ENCODE results near the gene ZNF500.

- TF ChIP-seq POLR2A (IDR thresholded peaks at IDR 0.05; ENCODE audit: low read depth, low read length) (no peak), MAX (IDR thresholded peaks at IDR 0.05; ENCODE audit: insufficient read depth, insufficient read length) (no peak), CTCF (IDR thresholded peaks at IDR 0.05; ENCODE audit: extremely low read depth in 1 of 2, insufficient read depth in 1 of 2, low read depth in 1 of 2, low read length in 2 of 2) (no peak), POLR2AphosphoS5 (IDR thresholded peaks at IDR 0.05; ENCODE audit: insufficient read depth, low read depth, low read length) (no peak), JUN (IDR thresholded peaks at IDR 0.05; ENCODE audit: borderline replicate concordance, insufficient read depth, insufficient read length, low read depth) (no peak)
Measured at GRCh38 chr16:4814542-4815173, 47.7 kb upstream of the ZNF500 start.
